Measurements from ENCODE around the gene IRX1.

IRX1 gene

GRCh38 chr5:3601061-3601710 is 5.6 kb downstream of the IRX1 start:
- DNase-seq, result no peak

- no peak for DNase-seq
Observed at GRCh38 chr5:3601911-3602782, 6.5 kb downstream of the IRX1 start.

- DNase-seq, result peak in 1 of 2 experiments; percentile 28
Observed at GRCh38 chr5:3602785-3603502, 7.3 kb downstream of the IRX1 start.

GRCh38 chr5:3604501-3604900 is 8.9 kb downstream of the IRX1 start:
- DNase-seq, result no peak

GRCh38 chr5:3605298-3606010 is 9.8 kb downstream of the IRX1 start:
- DNase-seq, result no peak

DNA sequence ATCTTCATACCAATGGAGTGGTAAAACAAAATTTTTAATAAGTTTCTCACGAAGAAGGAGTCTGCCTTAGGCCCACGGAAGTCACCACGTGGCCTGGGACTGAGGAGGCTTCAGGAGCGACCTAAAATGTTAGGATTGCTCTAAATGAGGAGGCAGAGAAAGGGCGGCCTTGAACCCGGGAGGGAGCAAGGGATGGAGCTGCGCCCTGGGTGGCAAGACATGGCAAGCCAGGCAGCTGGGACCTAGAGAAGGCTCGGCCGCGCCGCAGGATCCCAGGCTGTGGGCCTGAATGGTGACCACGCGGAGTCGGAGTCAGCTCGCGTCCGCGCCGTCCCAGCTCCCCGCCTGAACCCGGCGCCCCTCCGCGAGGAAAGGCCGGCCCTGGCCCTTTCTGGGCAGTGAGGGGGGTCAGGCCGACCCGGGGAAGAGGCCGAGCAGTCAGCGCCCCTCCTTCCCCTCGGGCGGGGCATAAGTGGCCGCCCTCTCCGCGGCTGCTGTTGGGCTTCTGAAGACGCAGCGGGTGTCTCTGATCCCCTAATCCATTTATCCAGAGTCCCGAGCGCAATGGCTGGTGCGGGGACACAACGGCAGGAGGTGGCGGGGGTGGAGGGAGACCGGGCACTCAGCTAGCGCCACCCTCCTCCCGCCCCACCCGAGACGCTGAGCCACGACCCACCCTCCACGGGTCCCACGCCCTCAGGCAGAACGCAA is 10.6 kb downstream of the IRX1 start:
- no peak for DNase-seq

DNA sequence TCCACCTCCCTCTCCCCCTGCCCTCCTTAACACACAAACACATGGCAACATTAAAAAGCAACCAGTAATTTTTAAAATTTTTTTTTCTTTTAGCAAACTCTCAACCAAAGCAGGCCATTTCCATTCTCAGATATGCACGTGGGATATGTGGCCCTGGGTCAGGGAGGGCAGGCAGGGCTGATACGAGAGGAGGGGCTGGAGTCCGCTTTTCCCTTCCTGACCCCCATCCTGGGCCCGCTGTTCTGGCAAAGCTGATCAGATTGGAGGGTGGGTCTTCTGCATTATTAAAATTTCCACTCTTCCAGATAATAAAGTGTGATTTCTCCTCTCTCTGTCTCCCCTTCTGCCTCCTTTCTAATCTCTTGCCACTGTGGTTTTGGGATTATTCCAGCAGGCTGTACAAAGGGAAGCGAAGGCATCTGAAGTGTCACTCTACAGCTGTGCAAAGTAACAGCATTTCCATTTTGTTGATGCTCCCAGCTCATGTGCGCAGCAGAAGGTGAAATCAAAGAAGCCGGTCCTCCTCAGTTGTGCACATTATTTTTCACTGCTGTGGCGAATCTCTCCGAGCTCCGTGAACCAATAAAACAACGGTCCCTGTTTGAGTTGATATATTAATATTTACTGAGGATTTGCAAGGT is 12.0 kb downstream of the IRX1 start:
- no peak for DNase-seq

- DNase-seq, result no peak
Observed at GRCh38 chr5:3609120-3609681, 13.6 kb downstream of the IRX1 start.

DNA sequence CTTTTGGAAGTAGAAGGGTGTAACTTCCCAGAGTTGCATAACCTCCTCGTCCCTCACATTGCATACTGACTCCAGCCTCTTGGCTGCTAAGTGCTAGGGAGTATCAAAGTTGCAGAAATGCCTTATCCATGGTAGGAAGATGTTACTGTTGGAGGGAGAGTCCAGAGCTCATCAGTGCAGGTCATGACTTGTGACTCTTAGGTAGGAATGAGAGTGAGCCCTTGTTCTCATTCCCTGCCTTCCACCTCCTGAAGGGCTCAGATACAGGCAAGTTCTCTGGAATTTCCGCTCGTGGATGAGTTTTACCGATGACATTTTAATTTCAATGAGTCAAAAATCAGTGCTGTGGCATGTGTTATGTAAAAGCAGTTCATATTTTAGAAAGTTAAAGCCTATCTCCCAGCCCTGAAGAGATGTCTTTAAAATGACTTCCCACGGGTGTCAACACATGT is 17.0 kb downstream of the IRX1 start:
- DNase-seq, result no peak

- no peak for DNase-seq
Observed at GRCh38 chr5:3613726-3614125, 18.1 kb downstream of the IRX1 start.

DNA sequence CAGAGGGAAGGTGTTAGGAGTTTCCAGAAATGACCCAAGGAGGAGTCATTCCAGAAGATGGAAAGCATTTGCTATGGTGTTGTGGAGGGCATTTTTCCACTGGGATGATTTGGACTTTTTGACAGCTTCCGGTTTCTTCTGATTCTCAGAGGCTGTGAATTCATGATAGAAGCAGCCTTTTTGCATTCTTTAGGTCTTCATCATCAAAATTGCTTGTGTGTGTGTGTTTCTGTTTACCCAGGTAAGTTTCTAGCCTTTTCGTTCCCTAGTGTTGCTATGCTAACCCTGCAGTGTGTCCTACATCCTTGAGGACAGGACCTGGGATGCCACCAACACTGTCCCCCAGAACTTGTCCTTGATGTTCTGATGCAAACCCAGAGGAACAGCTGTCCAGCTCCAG is 19.6 kb downstream of the IRX1 start:
- DNase-seq, result no peak

DNA sequence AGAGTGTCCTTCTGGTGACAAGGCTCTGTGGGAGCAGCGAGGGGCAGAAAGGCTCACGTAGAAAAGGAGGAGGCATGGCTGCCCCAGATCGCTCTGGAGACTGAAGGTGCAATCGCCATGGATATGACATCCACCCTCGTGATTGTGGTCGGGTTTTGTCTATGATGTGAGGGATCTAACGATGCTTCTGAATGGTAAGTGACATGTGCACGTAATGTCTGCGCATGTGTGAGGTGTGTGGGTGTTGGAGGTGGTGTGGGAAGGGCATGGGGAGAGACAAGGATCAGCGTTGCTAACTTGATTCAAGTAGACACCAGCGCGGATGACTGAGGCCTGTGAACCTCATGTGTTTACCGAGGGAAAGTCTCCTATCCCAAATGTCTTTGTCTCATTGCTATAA is 20.2 kb downstream of the IRX1 start:
- DNase-seq, result no peak

DNA sequence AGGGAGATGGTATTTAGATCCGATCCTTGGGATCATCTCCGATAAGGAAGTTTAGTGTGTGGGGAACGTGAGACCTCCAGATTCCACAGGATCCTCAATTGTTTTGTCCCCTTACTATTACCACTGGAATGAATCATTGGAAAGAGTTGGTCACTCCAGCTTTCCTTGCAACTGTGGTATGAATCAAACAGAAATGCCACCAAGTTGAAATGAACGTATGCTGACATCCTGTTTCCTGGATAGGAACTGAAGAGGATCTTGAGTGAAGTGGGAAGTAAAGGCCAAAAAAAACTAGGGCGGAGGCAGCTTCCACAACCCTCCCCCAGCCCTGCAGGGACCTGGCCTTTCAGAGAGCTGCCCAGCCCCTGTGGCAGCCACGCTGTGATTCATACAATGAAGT is 23.9 kb downstream of the IRX1 start:
- no peak for DNase-seq

GRCh38 chr5:3622961-3623360 is 27.3 kb downstream of the IRX1 start:
- DNase-seq, result no peak

DNA sequence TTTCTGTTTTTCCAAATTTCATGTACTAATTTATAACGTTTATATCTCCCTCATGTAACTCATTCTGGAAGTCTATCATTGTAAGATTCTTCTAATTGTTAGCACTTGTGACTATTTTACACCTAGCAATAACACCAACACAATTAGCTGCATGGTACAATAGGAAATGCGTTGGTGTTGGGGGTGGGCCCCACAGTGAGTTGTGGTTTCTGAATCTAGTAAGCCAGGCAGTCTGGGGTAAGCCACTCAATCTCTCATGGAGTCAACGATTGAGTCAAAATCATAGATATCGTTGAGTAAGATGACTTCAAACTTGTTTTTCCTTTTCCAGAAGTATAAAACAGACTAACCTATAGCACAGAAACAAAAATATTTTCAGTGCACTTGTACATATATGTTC is 30.0 kb downstream of the IRX1 start:
- DNase-seq, result no peak

GRCh38 chr5:3634061-3634460 is 38.4 kb downstream of the IRX1 start:
- no peak for DNase-seq

DNA sequence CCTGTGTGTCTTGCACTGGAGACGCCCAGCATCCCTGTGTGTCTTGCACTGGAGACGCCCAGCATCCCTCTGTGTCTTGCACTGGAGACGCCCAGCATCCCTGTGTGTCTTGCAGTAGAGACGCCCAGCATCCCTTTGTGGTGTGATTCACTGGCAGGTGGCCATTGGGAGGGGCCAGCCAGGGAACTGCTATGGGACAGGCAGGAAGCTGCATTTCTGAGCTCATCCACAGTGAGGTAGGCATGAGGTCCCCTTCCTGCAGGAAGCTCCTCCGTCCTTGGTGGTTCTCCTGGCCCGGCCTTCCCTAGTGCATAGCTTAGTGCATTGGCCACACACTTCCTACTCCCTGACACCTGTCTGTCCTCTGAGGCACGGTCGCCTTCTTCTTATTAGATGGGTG is 43.5 kb downstream of the IRX1 start:
- no peak for DNase-seq

DNA sequence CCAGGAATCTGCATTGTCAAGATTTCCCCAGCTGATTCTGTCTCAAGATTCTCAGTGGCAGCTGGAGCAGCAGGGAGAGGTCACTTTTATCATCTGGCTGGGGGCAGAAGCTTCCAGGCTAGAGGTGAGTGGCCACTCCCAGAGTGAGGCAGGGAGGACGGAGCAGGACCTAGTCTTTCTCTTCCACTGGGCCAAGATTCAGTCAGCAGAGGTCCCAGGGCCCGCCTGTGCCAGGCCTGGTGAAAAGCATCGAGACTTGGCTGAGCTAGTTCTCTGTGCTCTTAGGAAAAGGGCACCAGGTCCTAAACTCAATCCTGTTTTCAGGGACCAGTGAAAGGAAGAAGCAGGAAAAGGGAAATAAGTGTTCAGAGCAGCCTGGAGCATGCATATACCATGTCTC is 46.6 kb downstream of the IRX1 start:
- DNase-seq, result no peak

GRCh38 chr5:3650320-3650719 is 54.7 kb downstream of the IRX1 start:
- no peak for DNase-seq

DNA sequence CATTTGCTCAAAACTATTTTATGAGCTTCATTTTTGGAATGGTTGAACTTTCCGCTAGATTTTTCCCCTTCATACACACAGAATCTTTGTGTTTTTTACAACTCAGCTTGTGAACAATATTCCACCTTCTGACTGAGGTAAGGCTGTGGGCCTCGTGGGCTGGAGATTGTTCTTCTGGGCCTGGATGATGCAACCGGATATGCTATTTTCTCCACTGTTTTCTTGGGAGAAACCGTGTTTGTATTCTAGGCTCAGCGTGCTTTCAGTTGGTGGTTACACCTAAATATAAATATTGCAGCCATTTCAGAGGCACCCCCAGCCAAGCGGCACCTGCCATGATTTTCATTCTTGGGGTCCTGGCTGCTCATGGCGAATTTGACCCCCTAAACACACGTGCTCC is 55.2 kb downstream of the IRX1 start:
- no peak for DNase-seq
